NCI-H1417 treated with DMSO at 0.1 percent for 48 hours (cell line): ENCODE measurements around the gene SLC8A1.
A peak's percentile ranks its signal among the peaks of the same experiment; 100 is the strongest.

Experiments
- DNase-seq: peaks from one replicate; lab custom pipeline; 2025; lab: John Stamatoyannopoulos, UW

The SLC8A1 gene

DNA sequence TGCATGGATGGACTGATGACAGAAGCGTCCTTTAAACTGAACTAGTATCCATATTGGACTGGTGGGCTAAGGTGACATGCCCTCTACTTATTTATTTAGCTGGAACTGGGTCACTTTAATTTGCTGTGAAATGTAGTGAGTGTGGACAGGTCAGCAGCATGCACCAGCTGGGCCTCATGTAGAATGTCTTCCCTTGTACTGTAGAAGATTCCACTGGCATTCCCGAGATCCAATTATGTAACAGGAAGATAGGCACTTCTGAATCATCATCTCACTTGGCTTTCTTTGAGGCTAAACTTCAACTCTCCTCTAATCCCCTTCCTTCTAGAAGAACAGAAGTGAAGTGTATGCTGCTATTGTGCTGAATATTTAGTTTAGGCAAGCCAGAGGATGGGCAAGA lies 296.2 kb downstream of the SLC8A1 start:
- no peak for DNase-seq

DNA sequence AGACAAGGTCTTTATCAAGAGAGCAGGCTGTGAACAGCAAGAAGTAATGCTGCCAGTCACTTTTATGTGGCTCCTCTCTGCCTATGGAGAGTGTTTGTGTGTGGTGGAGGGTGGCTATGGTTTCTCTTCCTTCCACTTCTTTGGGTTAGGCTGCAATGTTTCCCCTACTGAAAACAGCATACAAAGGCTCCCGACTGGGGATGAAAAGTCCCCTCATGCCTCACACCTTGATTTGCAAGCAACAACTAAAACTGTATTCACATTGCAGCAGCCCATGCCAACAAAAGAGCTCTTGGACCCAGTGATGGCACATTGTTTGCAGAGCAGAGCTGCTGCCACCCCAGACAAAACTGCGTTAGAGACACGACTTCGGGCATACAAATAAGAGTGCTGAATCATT lies 301.6 kb downstream of the SLC8A1 start:
- DNase-seq: no peak

DNA sequence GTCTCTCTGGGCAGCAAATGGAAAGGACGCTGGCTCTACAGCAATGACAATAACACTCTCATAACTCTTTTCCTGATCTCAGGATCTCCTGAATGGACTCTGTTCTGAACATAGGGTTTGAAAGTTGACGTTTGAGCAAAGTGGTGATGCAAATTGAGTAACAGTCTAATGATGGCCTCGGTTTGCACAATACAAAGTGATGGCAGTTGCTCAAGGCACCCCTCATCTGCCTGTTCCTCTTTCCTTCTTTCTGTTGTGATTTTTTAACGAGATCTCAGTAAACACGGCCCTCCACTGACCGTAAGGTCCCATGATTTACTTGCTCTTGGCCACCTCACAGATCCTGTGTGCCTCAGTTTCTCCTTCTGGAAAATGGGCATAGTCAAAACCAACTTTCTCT lies 303.6 kb downstream of the SLC8A1 start:
- DNase-seq: no peak

DNA sequence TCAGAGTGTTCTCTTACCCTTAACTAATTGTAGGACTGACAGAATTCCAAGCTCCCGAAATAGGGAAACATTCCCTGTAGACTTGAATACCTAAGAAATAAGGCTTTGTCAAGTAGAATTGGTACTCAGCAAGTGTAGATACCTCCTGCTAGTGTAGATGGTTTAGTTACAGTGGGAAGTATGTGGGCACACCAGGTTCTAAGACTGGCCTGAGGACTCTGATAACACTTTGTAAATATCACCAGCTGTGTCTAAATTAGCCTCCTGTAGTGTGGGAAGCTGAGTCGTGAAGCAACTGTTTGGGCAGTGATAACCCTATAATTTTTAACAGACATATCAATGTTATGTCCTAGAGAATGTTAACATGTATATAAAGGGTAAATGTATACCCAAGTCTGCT lies 304.5 kb downstream of the SLC8A1 start:
- DNase-seq: peak; percentile 13

DNA sequence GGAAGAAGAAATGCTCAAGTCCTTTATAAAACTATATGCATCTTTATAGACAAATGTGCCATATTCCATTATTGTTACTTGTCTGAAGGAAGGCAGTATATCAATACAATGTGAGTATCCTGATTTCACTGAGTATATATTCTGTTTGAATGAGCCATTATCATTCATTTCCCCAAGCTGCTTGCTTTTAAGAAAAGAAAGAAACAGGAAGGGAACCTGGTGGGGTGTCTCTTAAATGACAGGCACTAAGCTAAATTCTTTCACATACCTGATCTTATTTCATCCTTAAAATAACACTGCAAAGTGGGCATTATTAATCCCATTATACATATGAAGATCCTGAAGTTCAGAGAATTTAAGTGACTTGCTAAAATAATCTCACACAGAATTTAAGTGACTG lies 307.9 kb downstream of the SLC8A1 start:
- DNase-seq: no peak

DNA sequence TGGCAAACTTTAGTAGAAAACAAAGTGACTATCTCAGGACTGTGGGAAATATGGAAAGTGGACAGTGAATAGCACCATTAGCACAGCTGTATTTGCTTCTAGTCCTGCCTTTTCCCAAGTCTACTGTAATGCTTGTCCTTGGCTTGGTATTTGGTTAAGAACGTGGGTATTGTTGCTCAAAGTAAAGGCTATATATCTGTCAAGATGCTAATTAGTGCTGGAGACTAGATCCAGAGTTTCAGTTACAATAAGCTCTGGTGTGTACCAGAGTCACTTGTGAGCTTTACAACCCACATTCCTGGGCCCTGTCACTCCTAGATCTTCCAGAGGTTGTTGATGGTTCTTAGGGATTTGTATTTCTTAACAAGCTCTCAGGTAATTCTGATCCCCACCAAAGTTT lies 313.6 kb downstream of the SLC8A1 start:
- no peak for DNase-seq

DNA sequence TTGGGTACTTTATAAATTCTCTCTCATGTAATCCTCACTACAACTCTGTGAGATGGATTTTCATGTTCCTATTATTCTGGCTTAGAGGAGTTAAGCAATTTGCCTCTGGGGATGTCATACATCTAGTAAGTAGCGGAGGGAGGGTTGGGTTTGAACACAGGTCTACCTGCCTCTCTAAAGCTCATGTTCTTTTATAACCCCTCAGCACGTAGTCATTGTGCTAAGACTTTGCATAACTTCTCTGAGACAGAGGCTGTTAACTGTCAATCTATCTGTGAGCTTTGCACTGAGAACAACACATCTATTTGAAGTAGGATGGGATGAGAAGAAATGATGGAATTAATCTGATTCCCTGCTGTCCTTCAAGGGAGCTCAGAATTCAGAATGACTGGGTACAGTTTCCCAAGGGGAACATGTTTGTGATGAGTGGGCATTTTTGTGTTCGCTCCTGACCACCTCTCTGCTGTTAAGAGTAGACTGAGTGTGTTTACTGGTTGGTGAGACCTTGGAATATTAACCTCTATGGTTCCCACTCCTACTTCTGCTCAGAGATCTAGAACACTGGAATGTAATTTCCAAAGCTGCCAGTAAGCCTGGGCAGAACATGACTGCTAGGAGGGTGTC lies 320.7 kb downstream of the SLC8A1 start:
- DNase-seq: no peak

DNA sequence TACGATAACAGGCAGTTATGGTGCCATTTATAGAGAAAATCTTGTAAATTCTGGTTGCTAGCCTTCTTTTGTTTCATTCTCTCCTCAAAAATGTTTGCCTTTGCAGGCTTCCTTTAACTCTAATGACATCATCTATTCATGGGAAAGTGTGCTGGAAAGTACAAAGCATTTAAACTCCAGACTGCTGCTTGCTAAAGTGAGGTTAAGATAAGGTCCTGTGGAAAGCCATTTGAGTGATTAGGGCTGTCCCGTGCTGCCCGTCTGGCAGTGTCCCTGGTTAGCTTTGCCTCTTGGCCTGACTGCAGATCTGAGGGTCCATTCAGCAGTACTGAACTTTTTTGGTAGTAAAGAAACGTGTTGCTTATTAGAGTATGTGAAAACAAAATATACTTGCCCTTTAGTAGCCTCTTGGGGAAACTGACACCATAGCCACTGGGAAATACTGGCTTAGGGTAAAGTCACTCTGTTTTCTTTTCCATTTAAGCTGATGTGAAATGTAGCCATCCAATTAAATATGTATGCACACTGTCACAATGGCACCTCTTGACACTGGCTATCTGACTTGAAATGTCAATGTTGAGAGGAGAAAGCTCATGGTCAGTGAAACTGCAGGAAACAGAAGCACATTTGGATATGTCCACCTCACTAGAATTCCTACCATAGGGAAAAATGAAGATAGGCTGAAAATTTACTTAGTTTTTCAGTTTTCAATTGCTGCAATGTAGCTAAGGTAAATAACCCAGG lies 321.5 kb downstream of the SLC8A1 start:
- DNase-seq: no peak

DNA sequence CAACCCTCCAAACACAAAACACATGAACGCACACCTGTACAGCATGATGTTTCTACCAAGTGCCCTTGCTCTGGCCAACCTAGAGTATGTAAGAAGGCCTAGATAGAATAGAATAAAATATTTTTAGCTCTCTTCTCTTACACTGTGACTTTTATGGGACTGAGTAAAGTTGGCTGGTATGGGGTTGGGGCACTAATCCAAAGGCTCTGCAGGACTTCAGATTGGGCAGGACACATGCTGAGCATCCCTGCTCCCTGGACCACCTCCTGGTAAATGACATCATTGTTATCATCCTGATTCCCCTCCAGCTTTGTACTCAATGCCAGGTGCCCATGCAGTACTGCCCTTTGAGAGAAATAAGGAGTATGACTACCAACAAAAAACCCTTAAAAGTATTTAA lies 322.2 kb downstream of the SLC8A1 start:
- DNase-seq: no peak

DNA sequence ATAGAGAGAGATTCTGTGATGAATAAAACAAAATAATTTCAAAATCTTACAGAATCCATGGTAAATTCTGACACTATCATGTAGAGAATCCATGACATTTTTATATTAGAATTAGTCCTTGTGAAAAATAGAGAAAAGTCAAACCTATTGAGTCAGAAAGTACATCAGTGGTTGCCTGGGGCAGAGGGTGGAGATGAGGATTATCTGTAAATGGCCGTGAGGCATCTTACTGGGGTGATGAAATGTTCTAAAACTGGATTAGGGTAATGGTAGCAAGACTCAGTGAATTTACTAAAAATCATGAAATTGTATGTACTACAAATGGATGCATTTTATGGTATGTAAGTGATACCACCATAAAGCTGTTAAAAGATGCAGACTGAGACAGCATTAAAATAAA lies 323.1 kb downstream of the SLC8A1 start:
- DNase-seq: no peak

DNA sequence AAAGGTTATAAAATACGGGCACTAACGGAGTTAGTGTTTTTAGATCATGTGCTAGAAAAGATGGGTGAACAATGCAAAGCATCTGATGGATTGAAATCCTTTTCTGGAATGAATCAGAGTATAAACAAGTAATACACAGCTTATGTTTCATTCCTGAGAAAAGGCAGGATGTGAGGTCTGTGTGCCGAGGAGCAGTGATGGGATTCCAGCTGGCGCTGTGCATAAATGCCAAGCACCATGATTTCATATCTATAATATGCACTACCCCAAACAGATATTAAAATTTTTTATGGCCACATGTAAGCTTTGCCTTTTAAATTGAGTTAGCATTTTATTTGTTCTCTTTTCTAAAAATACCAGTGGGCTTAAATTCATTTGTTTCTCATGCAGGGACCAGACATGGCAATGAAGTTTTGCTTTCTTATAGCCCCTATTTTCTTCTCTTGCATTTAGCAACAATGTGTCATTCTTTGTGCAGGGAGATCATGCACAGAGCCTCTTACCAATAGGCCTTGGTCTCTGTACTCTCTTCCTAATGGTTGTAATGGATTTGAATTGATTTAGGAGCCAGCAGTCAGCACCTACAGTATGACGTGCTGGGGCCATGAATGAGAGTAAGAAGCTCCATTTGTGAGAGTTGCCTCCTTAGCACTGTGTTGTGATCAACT lies 323.9 kb downstream of the SLC8A1 start:
- DNase-seq: no peak

DNA sequence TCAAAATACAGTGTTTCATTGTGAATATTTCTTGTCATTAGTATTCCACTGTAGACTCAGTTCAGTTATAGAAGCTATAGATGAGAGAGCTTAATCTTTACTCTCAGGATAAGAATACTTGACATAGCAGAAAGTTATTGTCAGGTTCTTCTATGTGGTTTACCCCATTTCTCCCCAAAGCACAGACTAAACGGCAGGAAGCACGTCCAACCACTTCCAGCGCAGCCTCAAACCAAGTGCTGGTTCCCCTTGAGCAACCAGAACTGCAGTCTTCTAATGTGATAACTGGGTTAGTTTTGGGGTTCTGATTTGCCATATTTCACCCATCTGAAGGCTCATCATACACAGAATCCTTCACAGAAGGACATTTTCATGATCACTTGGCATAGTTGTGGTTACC lies 324.7 kb downstream of the SLC8A1 start:
- no peak for DNase-seq

DNA sequence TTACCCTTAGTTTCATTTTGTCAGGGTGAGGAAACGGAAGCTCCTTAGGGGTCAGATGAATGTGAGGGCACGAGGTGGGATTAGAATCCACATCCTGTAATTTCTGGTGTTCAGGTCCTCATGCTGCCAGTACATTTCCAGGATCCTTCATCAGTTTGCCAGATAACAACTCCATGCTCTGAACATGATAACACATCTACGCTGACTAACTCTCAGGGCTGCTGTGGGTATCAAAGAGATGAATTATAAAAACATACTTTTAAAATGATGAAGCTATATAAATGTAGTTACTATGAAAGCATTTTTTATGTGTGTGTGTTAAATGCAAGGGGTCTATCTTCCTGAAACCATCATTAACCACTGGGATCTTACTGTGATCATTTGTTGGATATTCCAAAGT lies 325.9 kb downstream of the SLC8A1 start:
- no peak for DNase-seq

DNA sequence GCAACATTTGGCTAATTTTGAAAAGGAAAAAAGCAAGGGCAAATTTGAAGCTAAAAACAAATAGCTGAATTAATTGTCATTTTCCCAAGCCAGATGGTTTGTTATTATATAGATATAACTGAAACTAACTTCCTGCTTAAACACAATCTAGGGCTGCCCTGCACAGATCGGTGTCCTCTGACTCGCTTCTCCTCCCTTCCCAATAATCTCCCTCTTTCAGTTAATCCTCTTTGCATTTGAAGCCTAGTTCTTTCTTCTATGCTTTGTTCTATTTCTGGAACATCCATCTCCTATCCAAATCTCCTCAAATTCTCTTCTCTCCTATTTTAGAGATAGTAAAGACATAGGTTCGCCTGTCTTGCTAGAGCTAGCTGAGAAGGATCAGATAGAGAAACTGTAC lies 328.1 kb downstream of the SLC8A1 start:
- no peak for DNase-seq

DNA sequence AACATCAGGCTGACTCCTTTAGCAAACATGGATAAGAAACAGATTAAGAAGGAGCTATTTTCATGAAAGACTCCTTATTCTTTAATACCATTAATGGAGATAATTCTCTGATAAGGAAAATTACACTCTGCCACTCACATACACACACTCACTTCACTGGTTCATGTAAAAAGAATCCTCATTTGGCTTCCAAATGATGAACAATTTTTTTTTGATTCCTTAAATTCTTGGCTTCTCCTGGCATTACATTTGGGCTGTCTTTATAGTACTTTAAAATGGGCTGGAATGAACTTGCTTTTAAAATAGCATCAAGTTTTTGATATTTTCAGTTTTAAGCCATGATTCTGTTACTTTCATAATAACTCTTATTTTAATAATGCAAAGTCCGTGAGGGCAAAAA lies 328.6 kb downstream of the SLC8A1 start:
- DNase-seq: no peak

DNA sequence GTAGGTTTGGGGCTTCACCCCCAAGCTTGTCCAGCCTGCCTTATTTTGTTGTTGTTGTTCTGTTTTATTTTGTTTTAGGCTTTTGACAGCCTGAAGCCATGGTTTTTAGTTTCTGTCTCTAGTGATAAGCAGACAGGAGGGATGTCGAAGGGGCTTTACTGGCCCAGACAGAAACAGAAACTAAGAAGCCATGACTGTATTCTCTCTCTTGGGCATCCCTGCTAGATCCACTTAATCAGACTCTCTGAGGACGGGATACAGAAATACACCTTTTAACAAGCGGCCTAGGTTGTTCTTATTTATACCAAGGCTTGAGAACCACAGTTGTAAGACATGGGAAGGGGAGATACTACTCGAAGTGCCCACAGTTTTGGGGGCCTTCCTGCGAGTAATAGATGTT lies 330.9 kb downstream of the SLC8A1 start:
- no peak for DNase-seq

DNA sequence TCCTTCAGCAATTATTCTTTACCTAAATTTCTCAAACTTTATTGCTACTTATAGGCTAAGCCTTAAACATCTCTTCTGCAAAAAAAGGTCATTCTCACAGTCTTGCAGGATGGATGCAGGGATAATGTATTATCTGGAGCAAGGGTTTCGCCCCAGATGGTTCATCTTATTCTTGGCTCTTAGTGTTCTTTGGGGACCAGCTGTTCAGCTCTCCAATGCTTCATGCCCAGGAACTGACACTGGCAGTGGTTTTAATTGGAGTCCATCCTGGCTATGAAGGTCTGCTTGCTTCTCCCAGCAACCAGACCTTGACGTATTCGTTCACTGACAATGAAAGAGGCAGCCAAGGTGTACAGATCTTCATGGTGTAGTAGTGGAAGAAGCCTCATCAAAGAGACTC lies 331.9 kb downstream of the SLC8A1 start:
- DNase-seq: no peak

DNA sequence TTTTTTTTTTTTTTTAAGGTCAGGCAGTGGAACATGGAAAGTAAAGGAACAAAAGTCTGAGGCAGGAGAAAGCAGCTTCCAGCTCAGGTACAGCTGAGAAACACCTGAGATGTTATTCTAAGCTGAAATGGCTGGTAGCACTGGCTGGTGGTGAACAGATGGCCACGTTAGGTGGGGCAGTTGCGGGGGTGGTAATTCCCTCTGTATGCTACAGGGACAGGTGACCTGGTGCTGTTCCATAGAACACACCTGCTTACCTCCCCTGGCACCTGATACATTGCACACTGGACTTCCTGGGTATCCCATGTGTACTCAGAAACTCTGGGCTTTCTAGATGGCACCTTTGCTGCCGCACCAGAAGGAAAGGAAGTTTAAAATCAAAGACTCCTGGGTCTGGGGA lies 333.3 kb downstream of the SLC8A1 start:
- no peak for DNase-seq

DNA sequence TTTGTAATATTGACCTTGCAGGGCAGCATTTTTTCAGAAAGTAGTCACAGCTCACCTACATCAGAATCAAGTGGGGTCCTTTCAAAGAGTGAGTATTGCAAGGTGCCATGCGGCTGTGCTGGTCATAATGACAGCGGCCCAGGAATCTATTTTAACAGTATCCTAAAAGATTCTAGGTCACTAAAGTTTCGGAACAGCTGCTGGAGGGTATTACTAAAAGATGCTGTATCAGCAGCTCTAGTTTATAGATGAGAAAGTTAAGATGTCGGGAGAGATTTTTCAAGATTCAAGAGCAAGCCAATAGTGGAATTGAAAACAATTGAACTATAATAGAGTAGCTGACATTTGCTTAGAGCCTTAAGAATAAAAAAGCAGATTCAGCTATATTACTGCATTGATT lies 336.0 kb downstream of the SLC8A1 start:
- DNase-seq: no peak

DNA sequence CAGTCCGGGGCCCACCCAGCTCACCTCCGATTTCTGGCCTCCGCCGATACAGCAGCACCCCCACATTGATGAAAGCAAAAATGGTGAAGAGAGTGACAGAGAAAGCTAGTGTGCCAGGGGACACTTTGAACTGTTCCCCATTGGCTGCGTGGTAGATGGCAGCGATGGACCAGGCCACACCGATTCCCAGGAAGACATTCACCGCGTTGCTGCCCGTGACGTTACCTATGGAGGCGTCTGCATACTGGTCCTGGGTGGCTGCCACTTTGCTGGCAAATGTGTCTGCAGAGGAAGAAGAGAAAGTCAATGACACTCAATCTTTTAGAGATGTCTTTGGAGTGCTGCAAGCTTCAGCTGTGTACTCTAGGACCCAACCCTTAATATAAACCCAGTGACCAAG lies 336.5 kb downstream of the SLC8A1 start:
- DNase-seq: no peak

DNA sequence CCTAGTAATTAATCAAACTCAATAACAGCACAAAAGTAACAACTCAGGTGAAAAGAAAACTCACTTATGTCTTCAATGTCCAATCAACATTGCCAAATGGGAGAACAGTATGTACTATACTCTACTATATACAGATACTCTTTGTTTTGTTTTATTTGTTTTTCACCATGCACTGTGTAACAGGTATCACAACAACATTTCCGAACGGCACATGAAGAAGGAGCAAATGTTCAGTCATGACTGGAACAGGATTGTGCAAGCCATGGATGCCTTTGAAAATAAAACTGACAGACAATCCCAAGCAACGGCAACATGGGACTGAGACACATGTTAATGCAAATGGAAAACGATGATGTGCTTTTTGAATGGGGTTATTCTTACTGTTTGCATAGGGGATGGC lies 337.9 kb downstream of the SLC8A1 start:
- DNase-seq: no peak

DNA sequence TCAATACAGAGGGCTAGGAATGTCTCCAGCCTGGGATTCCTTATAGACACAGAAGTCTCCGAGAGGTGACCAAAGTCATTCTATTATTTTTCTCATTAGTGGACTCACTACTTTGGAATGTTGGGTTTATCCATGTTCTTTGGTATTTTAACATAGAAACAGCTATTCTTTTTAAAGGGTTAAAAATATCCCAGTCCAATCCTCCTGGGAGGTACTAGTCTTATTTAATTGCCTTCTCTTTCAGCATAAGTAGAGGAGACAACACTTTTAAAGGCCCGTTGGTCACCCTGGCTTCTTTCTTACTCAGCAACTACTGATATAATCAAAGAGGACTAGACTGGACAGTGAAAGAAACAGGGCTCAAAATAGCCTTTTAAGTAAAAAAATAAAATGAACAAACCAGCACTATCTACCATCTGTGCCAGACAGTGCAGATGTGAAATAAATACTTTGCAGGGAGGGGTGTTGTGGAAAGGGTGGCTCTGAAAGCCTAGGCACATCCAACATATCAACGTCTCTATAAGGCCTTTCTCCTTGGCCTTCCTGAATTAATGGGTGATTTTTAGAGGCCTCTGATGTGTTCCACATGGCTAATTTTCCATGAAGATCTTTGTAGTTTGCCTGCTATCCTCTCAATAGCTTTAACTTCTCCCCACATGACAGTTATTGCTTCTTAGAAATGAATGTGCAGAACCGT lies 338.5 kb downstream of the SLC8A1 start:
- no peak for DNase-seq

DNA sequence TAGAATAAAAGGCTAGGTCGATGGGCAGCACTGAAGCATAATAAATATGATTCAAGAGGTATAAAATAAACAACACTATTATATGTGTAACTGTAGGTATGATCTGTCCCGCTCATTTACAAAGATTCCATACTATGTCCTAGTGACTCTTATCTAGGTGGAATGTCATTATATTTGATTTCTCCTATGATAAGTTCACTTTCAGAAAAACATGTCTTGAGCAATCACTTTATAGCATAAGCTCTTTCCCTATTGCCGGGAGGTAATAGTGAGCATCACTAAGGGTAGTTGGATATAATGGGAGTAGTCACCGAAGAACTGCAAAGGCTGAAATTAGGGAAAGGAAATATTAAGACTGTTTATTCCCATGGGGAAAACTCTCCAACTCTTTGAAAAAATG lies 342.5 kb downstream of the SLC8A1 start:
- no peak for DNase-seq
